ENCODE results near the gene ZKSCAN2.

Gene ZKSCAN2

GRCh38 chr16:25223964-25224363 is 33.7 kb downstream of the ZKSCAN2 start:
- no peak for DNase-seq (ENCODE audit: low read depth in 2 of 2)

- no peak for DNase-seq (ENCODE audit: low read depth in 2 of 2)
These were observed 34.7 kb downstream of the ZKSCAN2 start for GRCh38 chr16:25222959-25223358.

GRCh38 chr16:25219070-25219737 is 38.4 kb downstream of the ZKSCAN2 start:
- DNase-seq (ENCODE audit: low read depth in 2 of 2) = no peak

- DNase-seq (ENCODE audit: low read depth in 2 of 2) = no peak
These were observed 39.7 kb downstream of the ZKSCAN2 start for GRCh38 chr16:25217921-25218320.

GRCh38 chr16:25217112-25217511 is 40.5 kb downstream of the ZKSCAN2 start:
- no peak for DNase-seq (ENCODE audit: low read depth in 2 of 2)

GRCh38 chr16:25213709-25214397 is 43.8 kb downstream of the ZKSCAN2 start:
- DNase-seq (ENCODE audit: low read depth in 2 of 2) = no peak

GRCh38 chr16:25212636-25213035 is 45.0 kb downstream of the ZKSCAN2 start:
- DNase-seq (ENCODE audit: low read depth in 2 of 2) = no peak

- DNase-seq (ENCODE audit: low read depth in 2 of 2) = no peak
These were observed 46.9 kb downstream of the ZKSCAN2 start for GRCh38 chr16:25210758-25211157.

GRCh38 chr16:25199457-25199856 is 58.2 kb downstream of the ZKSCAN2 start:
- DNase-seq (ENCODE audit: low read depth in 2 of 2) = no peak

GRCh38 chr16:25198021-25198420 is 59.6 kb downstream of the ZKSCAN2 start:
- no peak for DNase-seq (ENCODE audit: low read depth in 2 of 2)

- DNase-seq (ENCODE audit: low read depth in 2 of 2) = no peak
These were observed 63.3 kb downstream of the ZKSCAN2 start for GRCh38 chr16:25194273-25194878.

- no peak for DNase-seq (ENCODE audit: low read depth in 2 of 2)
These were observed 65.5 kb downstream of the ZKSCAN2 start for GRCh38 chr16:25192096-25192495.

GRCh38 chr16:25189305-25189704 is 68.3 kb downstream of the ZKSCAN2 start:
- no peak for DNase-seq (ENCODE audit: low read depth in 2 of 2)

GRCh38 chr16:25187491-25187795 is 70.2 kb downstream of the ZKSCAN2 start:
- DNase-seq (ENCODE audit: low read depth in 2 of 2) = no peak
